Fibroblast of pulmonary artery (primary cell): ENCODE data around the gene LHB.

ENCODE experiments used
- DNase-seq: peaks from one replicate; pipeline ENCODE4 v3.0.0-alpha.2; 2010; ENCODE audit warnings: low read depth
- H3K4me3 ChIP-seq: replicated peaks from 2 replicates; pipeline ENCODE4 v1.5.1; 2011; ENCODE audit warnings: low read depth, mild to moderate bottlenecking, control low read depth, low read length, moderate library complexity
- TF ChIP-seq, protein P1 (sequence below): IDR thresholded peaks from 2 replicates; pipeline ENCODE4 v1.5.1; 2011; ENCODE audit warnings: mild to moderate bottlenecking, control low read depth, low read length, inconsistent platforms; ENCODE audit errors: missing control alignments

LHB gene

DNA sequence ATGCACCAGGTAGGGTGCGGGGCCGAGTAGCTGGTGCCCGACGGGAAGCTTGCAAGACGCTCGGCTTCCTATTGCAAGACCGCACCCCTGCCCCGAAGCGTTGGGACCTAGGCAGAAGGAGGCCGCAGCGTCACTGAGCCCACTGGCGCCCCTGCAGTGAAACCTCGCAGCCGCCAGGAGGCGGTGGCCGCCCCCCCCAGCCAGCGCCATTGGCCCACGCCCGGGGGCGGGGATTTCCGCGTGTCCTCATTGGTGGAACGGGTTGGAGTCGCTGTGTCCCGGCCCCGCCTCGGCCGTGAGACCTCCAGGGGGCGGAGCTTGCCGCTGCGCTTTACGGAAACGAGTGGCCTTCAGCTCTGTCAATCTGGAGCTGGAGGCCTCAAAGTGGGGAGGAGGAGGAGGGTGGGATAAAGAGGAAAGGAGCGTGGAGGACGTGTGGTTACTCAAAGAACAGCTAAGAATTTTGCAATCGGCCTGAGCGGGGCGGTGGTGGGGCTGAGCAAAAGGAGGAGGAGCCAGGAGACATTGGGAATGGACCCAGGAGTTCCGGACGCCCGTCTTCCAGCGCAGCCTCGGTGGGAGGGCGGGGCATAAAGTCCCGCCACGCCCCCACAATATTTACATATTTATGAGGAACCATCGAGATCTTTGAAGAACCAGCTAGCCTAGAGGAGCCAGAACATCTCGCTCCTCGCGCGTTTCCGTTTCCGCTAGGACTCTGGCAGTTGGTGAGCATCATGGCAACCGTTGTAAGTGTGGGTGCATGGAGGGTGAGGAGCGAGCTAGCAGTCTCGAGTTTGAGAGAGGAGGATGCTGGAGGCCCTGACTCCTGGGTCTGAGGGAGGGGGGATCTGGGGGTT lies 23.5 kb downstream of the LHB start, which contains the start of the genes GYS1 and RUVBL2:
Gene GYS1, minus strand, starts transcription at position 135 of the 860 bp plus-strand sequence. CDS start 197 bp downstream, outside the sequence.
Gene RUVBL2, plus strand, starts transcription at position 713 of the 860 bp plus-strand sequence. Its CDS starts 25 bp downstream, at position 738.
- peak; percentile 100 for DNase-seq
- H3K4me3 ChIP-seq = peak within 1 kb of the TSS; percentile 97
- TF ChIP-seq, protein P1, sequence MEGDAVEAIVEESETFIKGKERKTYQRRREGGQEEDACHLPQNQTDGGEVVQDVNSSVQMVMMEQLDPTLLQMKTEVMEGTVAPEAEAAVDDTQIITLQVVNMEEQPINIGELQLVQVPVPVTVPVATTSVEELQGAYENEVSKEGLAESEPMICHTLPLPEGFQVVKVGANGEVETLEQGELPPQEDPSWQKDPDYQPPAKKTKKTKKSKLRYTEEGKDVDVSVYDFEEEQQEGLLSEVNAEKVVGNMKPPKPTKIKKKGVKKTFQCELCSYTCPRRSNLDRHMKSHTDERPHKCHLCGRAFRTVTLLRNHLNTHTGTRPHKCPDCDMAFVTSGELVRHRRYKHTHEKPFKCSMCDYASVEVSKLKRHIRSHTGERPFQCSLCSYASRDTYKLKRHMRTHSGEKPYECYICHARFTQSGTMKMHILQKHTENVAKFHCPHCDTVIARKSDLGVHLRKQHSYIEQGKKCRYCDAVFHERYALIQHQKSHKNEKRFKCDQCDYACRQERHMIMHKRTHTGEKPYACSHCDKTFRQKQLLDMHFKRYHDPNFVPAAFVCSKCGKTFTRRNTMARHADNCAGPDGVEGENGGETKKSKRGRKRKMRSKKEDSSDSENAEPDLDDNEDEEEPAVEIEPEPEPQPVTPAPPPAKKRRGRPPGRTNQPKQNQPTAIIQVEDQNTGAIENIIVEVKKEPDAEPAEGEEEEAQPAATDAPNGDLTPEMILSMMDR = peak; percentile 84

DNA sequence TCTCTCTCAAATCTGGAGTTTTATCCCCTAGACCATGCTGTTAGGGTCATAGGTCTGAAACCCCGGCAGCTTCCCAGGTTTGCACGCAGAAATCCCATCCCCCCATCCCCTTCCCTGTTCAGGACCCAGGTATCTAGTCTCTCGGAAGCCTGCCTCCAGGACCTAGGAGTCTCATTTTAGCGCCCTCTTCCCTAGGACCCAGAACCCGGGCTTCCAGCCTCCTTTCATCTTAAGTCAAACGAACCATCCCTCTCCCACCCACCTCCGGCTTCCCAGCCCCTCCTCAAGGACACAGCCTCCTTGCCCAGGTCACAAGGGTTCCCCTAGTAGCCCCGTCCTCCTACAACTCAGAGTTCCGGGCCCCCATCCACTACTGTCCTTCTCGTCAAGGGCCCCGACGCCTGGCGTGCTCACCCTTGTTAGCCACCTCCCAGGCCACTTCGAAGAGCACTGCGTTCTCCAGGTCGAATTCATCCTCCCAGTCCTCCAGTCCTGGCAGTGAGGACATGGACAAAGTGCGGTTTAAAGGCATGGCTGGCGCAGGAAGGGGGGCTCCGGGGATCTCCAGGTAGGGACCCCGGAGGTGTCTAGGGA lies 24.2 kb downstream of the LHB start:
- H3K4me3 ChIP-seq = peak overlapping the region; percentile 97
- TF ChIP-seq, protein P1 = no peak
- DNase-seq = no peak

DNA sequence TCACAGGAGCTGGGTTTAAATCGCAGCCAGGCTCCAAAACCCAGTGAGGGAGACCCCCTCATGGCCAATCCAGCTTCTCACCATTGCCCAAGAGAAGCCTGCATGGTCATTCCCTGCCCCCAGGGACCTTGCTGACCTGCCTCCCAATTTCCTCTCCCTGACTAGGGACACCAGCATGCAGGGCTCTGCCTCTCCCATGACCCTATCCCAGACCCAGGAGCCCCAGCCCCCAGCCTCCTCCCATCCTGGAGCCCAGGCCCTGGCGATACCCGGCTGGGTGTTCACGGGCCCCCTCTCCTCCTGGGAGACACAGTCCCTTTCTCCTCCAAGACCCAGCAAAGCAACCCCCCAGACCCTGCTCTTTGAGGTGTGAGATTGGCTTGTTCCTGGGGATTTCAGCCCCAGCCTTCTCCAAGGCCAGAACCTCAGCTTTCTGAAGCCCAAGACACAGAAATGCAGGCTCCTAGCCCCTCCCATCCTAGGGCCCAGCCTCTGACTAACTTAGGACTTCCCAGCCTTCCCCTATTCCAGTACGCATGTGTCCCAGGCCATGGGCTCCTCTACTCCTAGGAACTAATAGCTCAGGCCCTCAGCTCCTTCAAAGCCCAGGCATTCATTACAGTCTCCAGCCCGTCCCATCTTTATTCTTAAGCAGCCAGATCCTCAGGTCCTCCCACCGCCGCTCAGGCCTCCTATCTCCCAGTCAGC lies 24.9 kb downstream of the LHB start:
- peak overlapping the region; percentile 97 for H3K4me3 ChIP-seq
- TF ChIP-seq, protein P1 = no peak
- peak; percentile 82 for DNase-seq

DNA sequence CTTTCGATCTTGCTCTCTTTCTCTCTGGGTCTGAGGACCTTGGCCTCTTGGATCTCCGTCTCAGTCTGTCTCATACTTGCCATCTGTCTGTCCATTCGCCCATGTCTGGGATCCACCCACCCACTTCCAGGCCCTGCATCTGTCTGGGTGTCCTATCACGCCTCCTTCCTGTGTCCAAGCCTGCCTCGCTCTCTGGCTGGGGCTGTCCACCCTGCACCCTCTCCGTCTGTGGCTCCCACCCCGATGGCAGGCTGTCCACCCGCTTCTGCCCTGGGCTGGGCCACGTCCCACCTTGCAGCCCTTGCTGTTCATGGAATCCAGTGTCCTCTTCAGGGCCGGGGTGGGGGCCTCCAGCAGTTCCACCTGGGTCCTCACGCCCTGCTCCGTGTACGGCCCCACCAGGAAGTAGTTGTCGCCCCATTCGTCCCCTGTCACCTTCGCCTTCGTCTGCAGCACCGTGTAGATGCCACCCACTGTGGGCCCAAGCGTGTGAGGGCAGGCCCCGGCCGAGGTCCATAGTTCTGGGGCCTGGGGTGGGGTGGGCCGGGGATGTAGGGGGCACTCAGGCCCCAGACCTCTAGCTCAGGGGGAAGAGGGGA lies 25.8 kb downstream of the LHB start:
- peak overlapping the region; percentile 97 for H3K4me3 ChIP-seq
- TF ChIP-seq, protein P1 = no peak
- DNase-seq = no peak

DNA sequence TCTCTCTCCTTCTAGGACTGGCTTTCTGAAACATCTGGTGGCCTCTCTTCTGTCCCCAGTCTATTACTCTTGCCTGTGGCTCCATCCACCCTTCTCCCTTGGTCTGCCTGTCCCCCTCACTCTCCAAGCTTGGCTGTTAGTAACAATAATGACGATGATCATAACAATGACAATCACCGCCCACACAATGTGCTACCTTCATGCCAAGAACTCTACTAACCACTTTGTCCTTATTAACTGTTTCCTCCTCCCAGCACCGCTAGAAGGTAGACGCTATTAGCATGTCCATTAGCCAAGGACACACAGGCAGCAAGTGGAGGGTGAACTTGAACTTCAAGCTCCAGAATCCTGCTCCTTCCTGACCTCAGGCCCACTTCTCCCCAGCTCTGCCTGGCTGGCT lies 26.5 kb downstream of the LHB start:
- TF ChIP-seq, protein P1 = no peak
- H3K4me3 ChIP-seq = no peak overlapping the region
- no peak for DNase-seq

DNA sequence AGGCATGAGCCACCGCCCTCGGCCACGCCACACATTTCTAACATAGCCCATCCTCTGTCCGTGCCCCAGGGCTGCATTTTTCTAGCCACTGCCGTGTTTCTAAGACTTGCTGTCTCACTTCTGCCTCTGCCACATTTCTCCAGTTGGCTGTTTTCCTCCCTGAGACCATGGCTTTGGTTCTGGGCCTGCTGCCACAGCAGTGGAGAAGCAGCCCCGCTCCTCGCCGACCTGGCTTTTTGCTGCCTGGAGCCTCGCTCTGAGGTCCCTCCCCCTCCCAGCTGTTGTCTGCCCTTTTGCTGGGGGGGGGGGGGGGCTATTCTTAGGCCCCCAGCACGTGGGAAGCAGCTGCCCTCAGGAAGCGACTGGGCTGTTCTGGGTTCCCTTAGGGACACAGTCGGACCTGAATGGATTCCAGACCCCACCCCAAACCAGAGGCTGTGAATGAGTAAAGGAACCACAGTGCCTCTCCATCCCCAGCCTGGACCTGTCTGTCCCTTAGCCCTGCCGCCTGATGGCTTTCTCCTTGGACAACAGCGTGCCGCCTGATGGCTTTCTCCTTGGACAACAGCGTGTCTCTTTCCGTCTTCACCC lies 27.1 kb downstream of the LHB start:
- H3K4me3 ChIP-seq = no peak overlapping the region
- DNase-seq = no peak
- TF ChIP-seq, protein P1 = no peak
